ENCODE results near the gene MIR17HG. TPM values are rescaled to one million over a fixed set of nuclear protein-coding genes. Genes with fewer than 3 reads are reported as not detected.
A peak's percentile ranks its signal among the peaks of the same experiment; 100 is the strongest.

Gene MIR17HG
- polyA plus RNA-seq, 3 donors: 0.05 to 1.3 (median 0.30) TPM

- Histone ChIP-seq H3K27ac (ENCODE audit: low read depth in 1 of 2, low read length in 2 of 2) (no peak overlapping the region), H3K27me3 (ENCODE audit: control insufficient read depth in 2 of 2, insufficient read depth in 2 of 2, low read length in 2 of 2) (no peaks in the 10 kb centered on the region), H3K9me3 (replicated peaks in 1 of 2; ENCODE audit: control insufficient read depth in 1 of 2, insufficient read depth in 1 of 2, low read length in 2 of 2) (no peaks in the 10 kb centered on the region), H3K4me2 (replicated peaks; ENCODE audit: extremely low read depth, low read length, poor library complexity, severe bottlenecking) (no peak overlapping the region), H2AFZ (ENCODE audit: insufficient read depth, low read depth, low read length, poor library complexity, severe bottlenecking) (no peak overlapping the region), H3K9ac (ENCODE audit: insufficient read depth, low read length, poor library complexity, severe bottlenecking) (no peak overlapping the region), H3K79me2 (ENCODE audit: insufficient read depth, low read length) (no peaks in the 10 kb centered on the region), H3K4me3 (replicated peaks in 1 of 3; ENCODE audit: low read depth in 2 of 3, low read length in 3 of 3) (no peak overlapping the region), H3K4me1 (ENCODE audit: control insufficient read depth in 1 of 2, insufficient read depth in 2 of 2, low read length in 2 of 2) (peaks cover 2 to 7% of the 10 kb centered on the region in 2 donors), H3K36me3 (replicated peaks in 1 of 2; ENCODE audit: control insufficient read depth in 1 of 2, insufficient read depth in 2 of 2, low read length in 2 of 2) (no peaks in the 10 kb centered on the region), H4K20me1 (ENCODE audit: insufficient read depth, low read length) (no peaks in the 10 kb centered on the region)
- intact Hi-C loops (cut with micrococcal nuclease): no loop called here
- Mint-ChIP-seq H3K36me3 (no peaks in the 10 kb centered on the region), H3K4me1 (peaks cover 8% of the 10 kb centered on the region), H3K4me3 (no peak overlapping the region), H3K27me3 (ENCODE audit: low read depth in 3 of 3) (peaks cover 0 to 2% (median 0%) of the 10 kb centered on the region in 3 donors), H3K9me3 (peaks cover 0 to 1% (median 0%) of the 10 kb centered on the region in 7 donors), H3K27ac (no peak overlapping the region)
- no peak for TF ChIP-seq CTCF (IDR thresholded peaks at IDR 0.05)
- DNase-seq: no peak
- no CpG with 5 or more reads among the region's 1 CpG for WGBS (ENCODE audit: insufficient coverage)
Measured at GRCh38 chr13:91328726-91329125, 18.8 kb upstream of the MIR17HG start.

- Histone ChIP-seq H3K9me3 (replicated peaks in 1 of 2; ENCODE audit: control insufficient read depth in 1 of 2, insufficient read depth in 1 of 2, low read length in 2 of 2) (no peaks in the 10 kb centered on the region), H3K27ac (ENCODE audit: low read depth in 1 of 2, low read length in 2 of 2) (no peak overlapping the region), H3K4me2 (replicated peaks; ENCODE audit: extremely low read depth, low read length, poor library complexity, severe bottlenecking) (no peak overlapping the region), H3K4me3 (replicated peaks in 1 of 3; ENCODE audit: low read depth in 2 of 3, low read length in 3 of 3) (no peak overlapping the region), H3K36me3 (replicated peaks in 1 of 2; ENCODE audit: control insufficient read depth in 1 of 2, insufficient read depth in 2 of 2, low read length in 2 of 2) (no peaks in the 10 kb centered on the region), H3K79me2 (ENCODE audit: insufficient read depth, low read length) (no peaks in the 10 kb centered on the region), H4K20me1 (ENCODE audit: insufficient read depth, low read length) (no peaks in the 10 kb centered on the region), H3K27me3 (ENCODE audit: control insufficient read depth in 2 of 2, insufficient read depth in 2 of 2, low read length in 2 of 2) (no peaks in the 10 kb centered on the region), H2AFZ (ENCODE audit: insufficient read depth, low read depth, low read length, poor library complexity, severe bottlenecking) (no peak overlapping the region), H3K9ac (ENCODE audit: insufficient read depth, low read length, poor library complexity, severe bottlenecking) (no peak overlapping the region), H3K4me1 (ENCODE audit: control insufficient read depth in 1 of 2, insufficient read depth in 2 of 2, low read length in 2 of 2) (peaks cover 2 to 7% of the 10 kb centered on the region in 2 donors)
- peaks cover 8% of the 10 kb centered on the region for H3K4me1 Mint-ChIP-seq
- WGBS (ENCODE audit: insufficient coverage): no CpG with 5 or more reads among the region's 1 CpG
- H3K27me3 Mint-ChIP-seq (ENCODE audit: low read depth in 3 of 3): no peaks in the 10 kb centered on the region
- intact Hi-C loops (cut with micrococcal nuclease): no loop called here
- H3K4me3 Mint-ChIP-seq: no peak overlapping the region
- DNase-seq: peak; percentile 2 to 18 (median 15)
- H3K27ac Mint-ChIP-seq: no peak overlapping the region
- H3K9me3 Mint-ChIP-seq: peaks cover 0 to 1% (median 0%) of the 10 kb centered on the region in 7 donors
- no peaks in the 10 kb centered on the region for H3K36me3 Mint-ChIP-seq
- TF ChIP-seq CTCF (IDR thresholded peaks at IDR 0.05): no peak
Measured at GRCh38 chr13:91329733-91330132, 17.8 kb upstream of the MIR17HG start.

Measured in CD14-positive monocyte (primary cell).